Activated CD8-positive, alpha-beta memory T cell treated with anti-CD3 and anti-CD28 coated beads for 48 hours (primary cell): Measurements from ENCODE around the gene PLB1.
A peak's percentile ranks its signal among the peaks of the same experiment; 100 is the strongest.

Experiments used
- DNase-seq, 3 experiments: peaks; one replicate each; pipeline ENCODE4 v3.0.0-alpha.2; 2020; ENCODE audit warnings: low read depth in 2 of 3, low spot score in 2 of 3

The PLB1 gene

GRCh38 chr2:28589746-28590463, 94.0 kb downstream of the PLB1 start:
- no peak for DNase-seq

- DNase-seq: no peak
These were observed 94.8 kb downstream of the PLB1 start for GRCh38 chr2:28590496-28591301.

GRCh38 chr2:28591711-28592335, 96.0 kb downstream of the PLB1 start:
- no peak for DNase-seq

GRCh38 chr2:28592481-28592880, 96.6 kb downstream of the PLB1 start:
- no peak for DNase-seq

- no peak for DNase-seq
These were observed 97.4 kb downstream of the PLB1 start for GRCh38 chr2:28593160-28593755.

- DNase-seq: no peak
These were observed 98.1 kb downstream of the PLB1 start for GRCh38 chr2:28594000-28594331.

- peak; percentile 52 to 78 (median 72) for DNase-seq
These were observed 98.7 kb downstream of the PLB1 start for GRCh38 chr2:28594332-28595108.

- no peak for DNase-seq
These were observed 99.5 kb downstream of the PLB1 start for GRCh38 chr2:28595323-28595722.

GRCh38 chr2:28598484-28598883, 102.6 kb downstream of the PLB1 start:
- no peak for DNase-seq

GRCh38 chr2:28600181-28600580, 104.3 kb downstream of the PLB1 start:
- DNase-seq: no peak

GRCh38 chr2:28601616-28602015, 105.8 kb downstream of the PLB1 start:
- no peak for DNase-seq

GRCh38 chr2:28602136-28602660, 106.3 kb downstream of the PLB1 start:
- DNase-seq: no peak

GRCh38 chr2:28602751-28603639, 107.1 kb downstream of the PLB1 start:
- DNase-seq: no peak

GRCh38 chr2:28603821-28604220, 108.0 kb downstream of the PLB1 start:
- no peak for DNase-seq

- DNase-seq: no peak
These were observed 108.5 kb downstream of the PLB1 start for GRCh38 chr2:28604284-28604843.

- DNase-seq: no peak
These were observed 111.2 kb downstream of the PLB1 start for GRCh38 chr2:28606986-28607441.

- DNase-seq: no peak
These were observed 112.1 kb downstream of the PLB1 start for GRCh38 chr2:28607730-28608499.
